Parathyroid adenoma (tissue), 2 donors: ENCODE measurements around the gene SMAD3.

Experiments used
- H2AFZ ChIP-seq: fragments of 300-600 bp; sonication (generic); one replicate; pipeline ENCODE4 v1.7.0; 2017; ENCODE audit warnings: antibody characterized with exemption, mild to moderate bottlenecking
- H3K27ac ChIP-seq: fragments of 300-600 bp; sonication (generic); one replicate; pipeline ENCODE4 v1.7.0; 2017
- H3K27me3 ChIP-seq: fragments of 300-600 bp; sonication (generic); one replicate; pipeline ENCODE4 v1.7.0; 2017; ENCODE audit warnings: low read length; ENCODE audit not compliant: control insufficient read depth, insufficient read depth
- H3K36me3 ChIP-seq: fragments of 300-600 bp; sonication (generic); one replicate; pipeline ENCODE4 v1.7.0; 2017; ENCODE audit warnings: low read length; ENCODE audit not compliant: control insufficient read depth, insufficient read depth
- H3K4me1 ChIP-seq: fragments of 300-600 bp; sonication (generic); one replicate; pipeline ENCODE4 v1.7.0; 2017; ENCODE audit warnings: control low read depth
- H3K4me2 ChIP-seq: fragments of 300-600 bp; sonication (generic); one replicate; pipeline ENCODE4 v1.7.0; 2017; ENCODE audit warnings: low read length
- H3K4me3 ChIP-seq: fragments of 300-600 bp; sonication (generic); one replicate; pipeline ENCODE4 v1.7.0; 2017; ENCODE audit warnings: low read depth, low read length
- H3K79me2 ChIP-seq: fragments of 300-600 bp; sonication (generic); one replicate; pipeline ENCODE4 v1.7.0; 2017; ENCODE audit warnings: control low read depth
- H3K9ac ChIP-seq: fragments of 300-600 bp; sonication (generic); one replicate; pipeline ENCODE4 v1.7.0; 2017; ENCODE audit warnings: mild to moderate bottlenecking
- H3K9me3 ChIP-seq: fragments of 300-600 bp; sonication (generic); one replicate; pipeline ENCODE4 v1.7.0; 2017; ENCODE audit warnings: low read length; ENCODE audit not compliant: control insufficient read depth
- CTCF ChIP-seq: fragments of 300-600 bp; sonication (generic); IDR thresholded peaks from one replicate; pipeline ENCODE4 v1.7.0; 2017; ENCODE audit warnings: antibody characterized with exemption, mild to moderate bottlenecking
- donor health status: primary hyperparathyroidism.

The SMAD3 gene

DNA sequence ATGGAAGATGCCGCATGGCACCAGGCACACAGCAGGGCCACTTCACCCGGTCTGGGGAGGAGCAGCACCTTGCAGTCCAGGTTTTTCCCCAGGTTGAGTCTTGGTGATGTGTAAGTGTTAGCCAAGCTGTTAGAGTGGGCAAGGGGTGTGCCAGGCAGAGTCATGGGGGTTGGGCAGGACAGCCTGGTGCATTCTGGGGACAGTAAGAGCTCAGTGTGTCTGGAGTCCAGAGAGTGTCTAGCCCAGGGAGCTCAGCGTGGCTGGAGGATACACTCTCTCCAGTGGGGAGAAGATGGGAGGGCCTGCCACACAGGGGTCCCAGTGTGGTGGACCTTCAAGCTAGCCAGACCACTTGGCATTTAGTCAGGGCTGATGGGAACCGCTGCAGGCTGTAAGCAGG lies 101.7 kb downstream of the SMAD3 start:
- H3K9me3 ChIP-seq = no peaks in the 10 kb centered on the region
- H3K27me3 ChIP-seq = no peaks in the 10 kb centered on the region
- no peaks in the 10 kb centered on the region for H3K79me2 ChIP-seq
- TF ChIP-seq CTCF = no peak
- H3K36me3 ChIP-seq = no peaks in the 10 kb centered on the region
- H3K9ac ChIP-seq = no peak overlapping the region
- H3K27ac ChIP-seq = no peak overlapping the region
- H3K4me1 ChIP-seq = peaks cover 3% of the 10 kb centered on the region
- no peak overlapping the region for H3K4me3 ChIP-seq
- H2AFZ ChIP-seq = no peak overlapping the region
- H3K4me2 ChIP-seq = no peak overlapping the region

- Histone ChIP-seq H3K27me3 (no peaks in the 10 kb centered on the region), H3K79me2 (no peaks in the 10 kb centered on the region), H3K9me3 (no peaks in the 10 kb centered on the region), H3K9ac (no peak overlapping the region), H3K4me2 (no peak overlapping the region), H3K4me3 (no peak overlapping the region), H3K36me3 (no peaks in the 10 kb centered on the region), H3K4me1 (peaks cover 3% of the 10 kb centered on the region), H2AFZ (no peak overlapping the region), H3K27ac (no peak overlapping the region)
- no peak for TF ChIP-seq CTCF
Observed at GRCh38 chr15:67168694-67169093, 103.3 kb downstream of the SMAD3 start.

DNA sequence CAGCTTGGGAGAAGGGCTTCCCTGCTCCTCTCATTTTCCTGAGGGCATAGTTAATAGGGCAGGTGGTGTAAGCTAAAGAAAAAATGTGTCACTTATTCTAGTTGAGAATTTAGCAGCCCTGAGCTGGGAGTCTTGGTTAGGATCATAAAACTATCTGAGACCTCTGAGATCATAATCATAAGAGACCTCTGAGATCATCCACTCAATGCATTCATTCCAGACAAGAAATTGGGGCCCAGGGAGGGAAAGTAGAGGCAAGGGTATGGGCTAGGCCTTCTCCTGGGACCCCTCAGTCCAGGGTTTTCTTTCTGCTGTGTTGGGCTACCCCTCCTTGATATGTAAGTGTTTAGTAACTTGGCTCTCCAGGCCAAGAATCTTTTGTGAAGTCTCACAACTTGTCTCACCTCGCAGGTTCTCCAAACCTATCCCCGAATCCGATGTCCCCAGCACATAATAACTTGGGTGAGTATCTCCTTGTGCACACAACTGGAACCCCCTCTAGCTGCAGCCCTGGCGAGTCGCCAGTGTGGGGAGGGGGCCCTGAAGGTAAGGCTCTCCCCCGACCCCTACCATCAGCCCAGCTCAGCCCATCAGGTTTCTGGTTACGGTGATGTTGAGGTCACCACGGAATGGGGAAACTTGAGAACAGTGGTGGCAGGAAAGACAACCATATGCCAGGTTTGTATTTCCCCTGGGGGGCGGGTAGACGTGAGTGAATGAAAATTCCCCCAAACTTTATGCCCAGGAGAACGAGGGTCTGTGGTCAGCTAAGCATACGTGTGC lies 104.9 kb downstream of the SMAD3 start:
- TF ChIP-seq CTCF = no peak
- H3K27ac ChIP-seq = no peak overlapping the region
- no peak overlapping the region for H3K9ac ChIP-seq
- H3K9me3 ChIP-seq = no peaks in the 10 kb centered on the region
- H3K4me1 ChIP-seq = peaks cover 3% of the 10 kb centered on the region
- H2AFZ ChIP-seq = no peak overlapping the region
- H3K79me2 ChIP-seq = no peaks in the 10 kb centered on the region
- H3K4me2 ChIP-seq = no peak overlapping the region
- no peaks in the 10 kb centered on the region for H3K36me3 ChIP-seq
- no peak overlapping the region for H3K4me3 ChIP-seq
- no peaks in the 10 kb centered on the region for H3K27me3 ChIP-seq

- Histone ChIP-seq H3K4me3 (no peak overlapping the region), H3K9me3 (no peaks in the 10 kb centered on the region), H3K27ac (no peak overlapping the region), H3K79me2 (no peaks in the 10 kb centered on the region), H3K9ac (no peak overlapping the region), H3K36me3 (no peaks in the 10 kb centered on the region), H2AFZ (no peak overlapping the region), H3K4me1 (peaks cover 3% of the 10 kb centered on the region), H3K4me2 (no peak overlapping the region), H3K27me3 (no peaks in the 10 kb centered on the region)
- TF ChIP-seq CTCF = no peak
Observed at GRCh38 chr15:67171471-67171870, 106.1 kb downstream of the SMAD3 start.

GRCh38 chr15:67172172-67172571 lies 106.8 kb downstream of the SMAD3 start:
- no peak for TF ChIP-seq CTCF
- H3K9me3 ChIP-seq = no peaks in the 10 kb centered on the region
- H3K9ac ChIP-seq = no peak overlapping the region
- H3K4me2 ChIP-seq = no peak overlapping the region
- H3K79me2 ChIP-seq = no peaks in the 10 kb centered on the region
- H3K27me3 ChIP-seq = no peaks in the 10 kb centered on the region
- H3K27ac ChIP-seq = no peak overlapping the region
- peaks cover 3% of the 10 kb centered on the region for H3K4me1 ChIP-seq
- H3K36me3 ChIP-seq = no peaks in the 10 kb centered on the region
- no peak overlapping the region for H2AFZ ChIP-seq
- H3K4me3 ChIP-seq = no peak overlapping the region
